Adrenal gland (tissue), 12 donors: ENCODE measurements around the gene FXYD2. TPM values are rescaled to one million over a fixed set of nuclear protein-coding genes. Genes with fewer than 3 reads are reported as not detected.

Experiments
- DNase-seq, 7 donors: peaks; one replicate each; pipeline ENCODE4 v3.0.0-alpha.2; 2019 to 2020
- H3K27ac ChIP-seq, 5 donors: fragments of 200-600 bp; sonication (generic) in 4 of 5; 1 replicate in 3 of 5; 2 replicates in 2 of 5; pipeline versions ENCODE4 v1.5.1 to v1.8.0; 2016 to 2020; ENCODE audit warnings: mild to moderate bottlenecking in 1 of 5
- H3K27me3 ChIP-seq: fragments of 200-600 bp; 2 replicates; pipeline ENCODE4 v1.8.0; 2021
- H3K36me3 ChIP-seq, 2 donors: fragments of 200-600 bp; replicated peaks in 1 of 2; 1 replicate in 1 of 2; 2 replicates in 1 of 2; pipeline versions ENCODE4 v1.5.1 to v1.8.0; 2018 to 2022
- H3K4me1 ChIP-seq, 2 donors: fragments of 200-600 bp; replicated peaks in 1 of 2; 1 replicate in 1 of 2; 2 replicates in 1 of 2; pipeline versions ENCODE4 v1.5.1 to v1.8.0; 2018 to 2021
- H3K4me3 ChIP-seq, 4 donors: fragments of 200-600 bp; sonication (generic) in 3 of 4; one replicate each; pipeline ENCODE4 v1.5.1; 2016 to 2018
- H3K9me3 ChIP-seq, 3 donors: fragments of 200-600 bp; sonication (generic) in 1 of 3; replicated peaks in 1 of 3; 1 replicate in 2 of 3; 2 replicates in 1 of 3; pipeline versions ENCODE4 v1.5.1 to v1.8.0; 2016 to 2021
- POLR2A ChIP-seq, 2 donors: fragments of 450-650 bp; IDR thresholded peaks; one replicate each; pipeline ENCODE4 v1.6.1; 2017; ENCODE audit warnings: antibody characterized with exemption in 2 of 2, mild to moderate bottlenecking in 2 of 2, moderate library complexity in 1 of 2
- WGBS, 4 donors: extraction: QIAGEN DNeasy Blood & Tissue Kit in 2 of 4; methylation state at CpG; one replicate each; pipeline versions ENCODE4 v1.1.5 to v1.1.7; 2013 to 2017; 5-methylcytosine and 5-hydroxymethylcytosine counted together
- intact Hi-C, 2 donors: fragments of 100-400 bp; cut with DNase I; formaldehyde crosslinking; loops; one replicate each; pipeline versions ENCODE4 v1.14.1 to v1.15.0; 2022 to 2023
- polyA plus RNA-seq, 3 donors: library from polyadenylated mRNA; stranded (reverse); fragments of 200-250 nt in 2 of 3; fragments of 350-450 nt in 1 of 3; fragmentation: Illumina TruSeq in 1 of 3; extraction: RNeasy Lipid Tissue Mini Kit (QIAGEN cat#74804) in 1 of 3; gene quantifications; one replicate each; pipeline ENCODE4 v1.2.3, GENCODE V29; 2013 to 2014
- total RNA-seq, 9 donors: library from RNA; depleted of rRNA in 4 of 9; stranded (reverse); fragments of >200 nt in 4 of 9; fragments of 120-200 nt in 1 of 9; fragmentation: NEBNext Ultra II Directional in 1 of 9; extraction: Animal tissue kit (Norgen Biotek cat#: 25700) in 1 of 9; gene quantifications; one replicate each; pipeline versions ENCODE4 v1.1.0 to v1.2.4, GENCODE V29; 2013 to 2023
- TF ChIP-seq, protein P1 (sequence below), 6 experiments: fragments of 450-650 bp in 4 of 6; fragments of 200-600 bp in 2 of 6; sonication (generic) in 1 of 6; IDR thresholded peaks; 1 replicate in 5 of 6; 2 replicates in 1 of 6; pipeline versions ENCODE4 v1.5.1 to v1.8.0; 2016 to 2021; ENCODE audit warnings: antibody characterized with exemption in 6 of 6, mild to moderate bottlenecking in 2 of 6, moderate library complexity in 1 of 6
- donor health status: healthy with polysubstance abuse.
- donor health status: Bipolar disorder and iron deficiency.
- donor health status: DM: yes; HTN: yes; CAD: no.
- donor health status: DM: no; HTN: no; CAD: no.
- donor health status: DM: no; HTN: no; CAD: no.
- donor health status: DM: yes; HTN: yes; CAD: no.

Gene FXYD2
- total and polyA plus RNA-seq, 12 donors, result 0.27 to 11.3 (median 2.7) TPM; not detected in 2

DNA sequence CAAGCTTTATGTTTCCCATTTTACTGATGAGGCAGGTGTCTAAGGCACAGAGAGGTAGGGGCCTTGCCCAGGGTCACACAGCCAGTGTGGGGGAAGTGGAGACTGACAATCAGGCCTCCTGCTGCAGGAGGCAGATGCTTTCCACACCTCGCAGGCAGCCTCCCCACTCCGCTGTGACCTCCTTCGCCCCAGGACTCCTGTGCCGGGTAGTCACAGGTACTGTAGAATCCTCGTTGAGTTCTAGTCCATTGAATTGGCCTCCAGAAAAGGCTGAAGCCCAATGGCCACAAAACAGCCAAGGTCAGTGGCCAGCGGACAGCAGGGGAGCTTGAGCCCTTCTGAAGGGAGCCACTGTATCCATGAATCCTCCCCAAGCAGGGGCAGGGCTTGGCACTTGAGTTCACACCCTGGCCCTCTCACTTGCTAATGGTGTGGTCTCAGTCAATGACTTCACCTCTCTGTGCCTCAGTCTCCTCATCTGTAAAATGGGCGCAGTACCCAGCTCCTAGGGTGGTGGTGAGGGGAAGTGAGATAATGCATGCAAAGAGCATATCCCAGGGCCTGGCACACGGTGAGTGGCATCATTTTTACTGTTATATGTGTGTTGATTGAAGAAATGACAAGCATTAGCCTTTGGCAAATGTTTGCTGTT is 1.1 kb upstream of the FXYD2 start:
- intact Hi-C loops, result no loop called here
- no peaks in the 10 kb centered on the region for H3K27me3 ChIP-seq
- no peaks in the 10 kb centered on the region for H3K9me3 ChIP-seq
- no peak overlapping the region for H3K27ac ChIP-seq
- TF ChIP-seq, protein P1, sequence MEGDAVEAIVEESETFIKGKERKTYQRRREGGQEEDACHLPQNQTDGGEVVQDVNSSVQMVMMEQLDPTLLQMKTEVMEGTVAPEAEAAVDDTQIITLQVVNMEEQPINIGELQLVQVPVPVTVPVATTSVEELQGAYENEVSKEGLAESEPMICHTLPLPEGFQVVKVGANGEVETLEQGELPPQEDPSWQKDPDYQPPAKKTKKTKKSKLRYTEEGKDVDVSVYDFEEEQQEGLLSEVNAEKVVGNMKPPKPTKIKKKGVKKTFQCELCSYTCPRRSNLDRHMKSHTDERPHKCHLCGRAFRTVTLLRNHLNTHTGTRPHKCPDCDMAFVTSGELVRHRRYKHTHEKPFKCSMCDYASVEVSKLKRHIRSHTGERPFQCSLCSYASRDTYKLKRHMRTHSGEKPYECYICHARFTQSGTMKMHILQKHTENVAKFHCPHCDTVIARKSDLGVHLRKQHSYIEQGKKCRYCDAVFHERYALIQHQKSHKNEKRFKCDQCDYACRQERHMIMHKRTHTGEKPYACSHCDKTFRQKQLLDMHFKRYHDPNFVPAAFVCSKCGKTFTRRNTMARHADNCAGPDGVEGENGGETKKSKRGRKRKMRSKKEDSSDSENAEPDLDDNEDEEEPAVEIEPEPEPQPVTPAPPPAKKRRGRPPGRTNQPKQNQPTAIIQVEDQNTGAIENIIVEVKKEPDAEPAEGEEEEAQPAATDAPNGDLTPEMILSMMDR (IDR thresholded peaks at IDR 0.05), result no peak
- no peak for TF ChIP-seq POLR2A (IDR thresholded peaks at IDR 0.05)
- H3K4me1 ChIP-seq, result peaks cover 0 to 24% of the 10 kb centered on the region in 2 donors
- DNase-seq, result peak in 3 of 7 donors; percentile 11 to 15 (median 12)
- H3K4me3 ChIP-seq, result no peak overlapping the region
- H3K36me3 ChIP-seq, result no peaks in the 10 kb centered on the region
- 82 to 89% (median 87%) methylated on average over 8 of the region's 8 CpGs for WGBS, 4 donors

DNA sequence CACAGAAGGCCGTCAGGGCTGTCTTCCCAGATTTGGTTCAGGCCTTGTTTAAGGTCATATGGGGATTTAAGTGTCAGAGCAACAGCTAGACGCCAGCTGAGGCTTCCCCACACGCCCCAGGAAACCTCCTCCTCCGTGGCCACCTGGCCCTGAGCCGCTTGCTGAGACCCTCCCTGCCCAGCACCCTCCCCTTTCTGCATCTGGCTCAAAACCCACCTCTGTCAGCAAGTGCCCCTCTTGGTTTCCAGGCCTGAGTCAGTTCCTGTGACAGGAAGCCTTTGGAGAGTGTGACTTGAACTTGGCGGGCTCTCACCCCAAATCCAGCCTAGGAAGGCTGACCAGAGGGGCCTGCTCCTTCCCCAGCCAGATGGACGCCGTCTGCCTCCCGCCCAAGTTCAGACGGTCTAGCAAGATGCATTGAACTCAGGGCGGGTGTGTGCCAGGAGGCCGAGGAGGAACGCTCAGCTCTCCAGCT is 561 bp downstream of the FXYD2 start:
- intact Hi-C loops, result loop anchor here in 1 of 2 donors (5.0 kb wide), 1 partner anchor 123 kb away; no protein-coding TSS in a partner anchor
- no peak for TF ChIP-seq POLR2A (IDR thresholded peaks at IDR 0.05)
- TF ChIP-seq, protein P1 (IDR thresholded peaks at IDR 0.05), result no peak
- WGBS, 4 donors, result 44 to 67% (median 54%) methylated on average over 7 to 13 of the region's 13 CpGs
- H3K27ac ChIP-seq, result peak overlapping the region; percentile 0 to 86 (median 77)
- no peak overlapping the region for H3K4me3 ChIP-seq
- H3K36me3 ChIP-seq, result no peaks in the 10 kb centered on the region
- peak; percentile 44 to 81 (median 54) for DNase-seq
- peaks cover 0 to 24% of the 10 kb centered on the region in 2 donors for H3K4me1 ChIP-seq
- H3K27me3 ChIP-seq, result no peaks in the 10 kb centered on the region
- H3K9me3 ChIP-seq, result no peaks in the 10 kb centered on the region

- DNase-seq, result peak in 6 of 7 donors; percentile 21 to 58 (median 32)
- intact Hi-C loops, result loop anchor here in 1 of 2 donors (5.0 kb wide), 1 partner anchor 124 kb away; no protein-coding TSS in a partner anchor
- TF ChIP-seq, protein P1 (IDR thresholded peaks at IDR 0.05), result peak in 1 of 6 experiments; percentile 40
- TF ChIP-seq POLR2A (IDR thresholded peaks at IDR 0.05), result no peak
- no peaks in the 10 kb centered on the region for H3K9me3 ChIP-seq
- H3K27ac ChIP-seq, result peak overlapping the region; percentile 0 to 86 (median 77)
- H3K4me3 ChIP-seq, result no peak overlapping the region
- H3K27me3 ChIP-seq, result no peaks in the 10 kb centered on the region
- H3K4me1 ChIP-seq, result peaks cover 2 to 24% of the 10 kb centered on the region in 2 donors
- WGBS, 4 donors, result 61 to 81% (median 64%) methylated on average over 8 to 18 of the region's 18 CpGs
- H3K36me3 ChIP-seq, result no peaks in the 10 kb centered on the region
These were observed 1.1 kb downstream of the FXYD2 start for GRCh38 chr11:117823294-117823945.
